Subcutaneous abdominal adipose tissue (tissue), 5 donors: ENCODE measurements around the gene NEU2.
"Not testable (repeated sequence)": the region's sequence is repeated elsewhere in the genome, so short reads cannot be mapped to it uniquely, and the experiment has no call there.

ENCODE experiments used
- H3K27ac ChIP-seq: one replicate; pipeline ENCODE4 v1.7.0; 2013; ENCODE audit warnings: low read depth, mild to moderate bottlenecking, inconsistent platforms, low read length, moderate library complexity
- H3K27me3 ChIP-seq, 5 donors: one replicate each; pipeline ENCODE4 v1.7.0; 2013; ENCODE audit warnings: low read length in 5 of 5, inconsistent platforms in 1 of 5; ENCODE audit not compliant: control insufficient read depth in 5 of 5, insufficient read depth in 4 of 5
- H3K36me3 ChIP-seq, 5 donors: one replicate each; pipeline ENCODE4 v1.7.0; 2013; ENCODE audit warnings: low read length in 5 of 5; ENCODE audit not compliant: control insufficient read depth in 5 of 5, insufficient read depth in 5 of 5
- H3K4me1 ChIP-seq, 5 donors: one replicate each; pipeline ENCODE4 v1.7.0; 2013; ENCODE audit warnings: low read length in 5 of 5, mild to moderate bottlenecking in 3 of 5, moderate library complexity in 1 of 5; ENCODE audit not compliant: control insufficient read depth in 5 of 5, insufficient read depth in 5 of 5
- H3K4me3 ChIP-seq, 5 donors: one replicate each; pipeline ENCODE4 v1.7.0; 2013; ENCODE audit warnings: low read length in 5 of 5, low read depth in 1 of 5
- H3K9ac ChIP-seq, 5 donors: one replicate each; pipeline ENCODE4 v1.7.0; 2013; ENCODE audit warnings: low read length in 5 of 5, mild to moderate bottlenecking in 4 of 5, moderate library complexity in 3 of 5
- H3K9me3 ChIP-seq, 5 donors: one replicate each; pipeline ENCODE4 v1.7.0; 2013; ENCODE audit warnings: low read length in 5 of 5; ENCODE audit not compliant: control insufficient read depth in 5 of 5
- donor health status: healthy.
- donor health status: healthy.
- donor health status: healthy.
- donor health status: healthy.
- donor health status: healthy.

NEU2 gene

GRCh38 chr2:233062946-233063268 lies 30.4 kb downstream of the NEU2 start:
- Histone ChIP-seq H3K9me3 (no peaks in the 10 kb centered on the region), H3K27me3 (peaks cover 0 to 4% (median 0%) of the 10 kb centered on the region in 5 donors), H3K4me1 (peaks cover 0 to 61% (median 41%) of the 10 kb centered on the region in 5 donors), H3K36me3 (peaks cover 0 to 4% (median 0%) of the 10 kb centered on the region in 5 donors), H3K4me3 (peak overlapping the region in 3 of 5 donors; percentile 17 to 76 (median 64)), H3K9ac (no peak overlapping the region), H3K27ac (no peak overlapping the region)

DNA sequence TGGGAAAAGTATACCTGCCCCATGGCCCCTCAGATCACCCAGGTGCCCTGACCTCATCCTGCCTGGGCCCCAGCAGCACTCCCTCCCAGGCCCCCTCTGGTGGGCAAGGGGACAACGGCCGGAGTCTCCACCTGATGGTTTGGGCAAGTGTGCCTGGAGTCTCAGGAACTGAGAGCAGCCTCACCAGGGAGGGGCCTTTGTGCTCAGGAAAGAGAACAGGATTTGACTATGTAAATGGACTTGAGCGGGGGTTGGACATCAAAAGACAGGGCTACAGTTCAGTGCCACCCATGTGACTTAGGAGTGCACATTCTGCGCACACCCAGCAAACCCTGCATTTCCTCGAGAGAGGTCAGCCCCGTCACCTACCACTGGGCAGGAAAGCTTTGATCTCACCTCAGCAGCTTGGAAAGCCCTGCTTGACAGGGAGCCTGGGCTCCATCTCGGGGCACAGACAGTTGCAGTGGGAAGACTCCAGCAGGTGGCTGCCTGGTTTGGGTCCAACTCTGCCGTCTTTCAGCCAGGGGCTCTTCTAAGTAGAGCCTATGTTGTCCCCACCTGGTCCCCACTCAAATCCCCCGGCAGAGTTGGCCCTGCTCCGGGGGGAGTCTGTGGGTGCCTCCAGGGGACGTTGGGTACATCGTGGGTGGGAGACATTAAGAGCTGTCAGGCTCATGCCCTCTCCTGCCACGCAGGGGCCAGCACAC lies 30.9 kb downstream of the NEU2 start:
- H3K4me3 ChIP-seq: peak overlapping the region in 3 of 5 donors; percentile 17 to 76 (median 64)
- H3K4me1 ChIP-seq: peaks cover 0 to 61% (median 41%) of the 10 kb centered on the region in 5 donors

GRCh38 chr2:233063976-233064411 lies 31.5 kb downstream of the NEU2 start:
- peaks cover 0 to 4% (median 0%) of the 10 kb centered on the region in 5 donors for H3K36me3 ChIP-seq
- no peak overlapping the region for H3K4me3 ChIP-seq
- no peak overlapping the region for H3K27ac ChIP-seq
- no peaks in the 10 kb centered on the region for H3K9me3 ChIP-seq
- peaks cover 0 to 4% (median 0%) of the 10 kb centered on the region in 5 donors for H3K27me3 ChIP-seq
- peaks cover 0 to 63% (median 44%) of the 10 kb centered on the region in 5 donors for H3K4me1 ChIP-seq
- H3K9ac ChIP-seq: no peak overlapping the region

More for the DNA sequence above, 30.9 kb downstream of the NEU2 start:
- Histone ChIP-seq H3K36me3 (peaks cover 0 to 4% (median 0%) of the 10 kb centered on the region in 5 donors), H3K27me3 (peaks cover 0 to 4% (median 0%) of the 10 kb centered on the region in 5 donors), H3K27ac (no peak overlapping the region), H3K9ac (no peak overlapping the region), H3K9me3 (no peaks in the 10 kb centered on the region)

GRCh38 chr2:233064530-233065199 lies 32.2 kb downstream of the NEU2 start:
- no peaks in the 10 kb centered on the region for H3K9me3 ChIP-seq
- H3K4me3 ChIP-seq: no peak overlapping the region
- H3K27me3 ChIP-seq: peaks cover 0 to 4% (median 0%) of the 10 kb centered on the region in 5 donors
- H3K27ac ChIP-seq: no peak overlapping the region
- H3K9ac ChIP-seq: no peak overlapping the region
- peaks cover 0 to 4% (median 0%) of the 10 kb centered on the region in 5 donors for H3K36me3 ChIP-seq
- peaks cover 0 to 57% (median 38%) of the 10 kb centered on the region in 5 donors for H3K4me1 ChIP-seq

DNA sequence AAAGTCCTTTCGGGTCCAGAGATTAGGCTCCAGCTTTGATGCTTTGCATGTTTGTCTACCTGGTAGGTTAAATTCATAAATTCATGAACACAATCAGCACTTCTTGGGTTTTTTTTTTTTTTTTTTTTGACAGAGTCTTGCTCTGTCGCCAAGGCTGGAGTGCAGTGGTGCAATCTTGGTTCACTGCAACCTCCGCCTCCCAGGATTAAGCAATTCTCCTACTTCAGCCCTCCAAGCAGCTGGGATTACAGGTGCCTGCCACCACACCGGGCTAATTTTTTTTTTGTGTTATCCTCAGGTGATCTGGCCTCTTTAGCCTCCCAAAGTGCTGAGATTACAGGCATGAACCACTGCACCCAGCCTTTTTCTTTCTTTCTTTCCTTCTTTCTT lies 32.7 kb downstream of the NEU2 start:
- not testable (repeated sequence) for H3K27ac ChIP-seq, H3K9ac ChIP-seq, H3K36me3 ChIP-seq, H3K4me3 ChIP-seq, H3K27me3 ChIP-seq, H3K9me3 ChIP-seq
- peaks cover 0 to 52% (median 38%) of the 10 kb centered on the region in 5 donors for H3K4me1 ChIP-seq

DNA sequence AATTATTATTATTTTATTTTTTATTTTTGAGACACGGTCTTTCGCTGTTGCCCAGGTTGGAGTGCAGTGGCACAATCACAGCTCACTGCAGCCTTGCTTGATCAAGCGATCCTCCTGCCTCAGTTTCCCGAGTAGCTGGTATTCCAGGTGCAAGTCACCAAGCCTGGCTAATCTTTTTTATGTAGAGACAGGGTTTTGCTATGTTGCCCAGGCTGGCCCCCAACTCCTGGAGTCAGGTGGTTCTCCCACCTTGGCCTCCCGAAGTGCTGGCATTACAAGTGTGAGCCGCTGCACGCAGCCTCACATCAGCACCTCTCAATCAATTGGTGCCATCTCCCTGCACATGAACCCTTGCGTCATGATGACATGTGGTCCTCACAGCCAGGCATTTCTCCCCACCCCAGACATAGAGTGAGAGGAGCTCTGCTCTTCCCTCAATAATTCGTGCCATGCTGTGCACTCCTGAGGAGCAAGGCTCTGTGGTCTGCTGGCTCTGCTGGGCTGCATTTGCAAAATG lies 33.5 kb downstream of the NEU2 start:
- H3K4me1 ChIP-seq: peaks cover 0 to 45% (median 38%) of the 10 kb centered on the region in 5 donors
- H3K27me3 ChIP-seq: no peaks in the 10 kb centered on the region
- no peak overlapping the region for H3K4me3 ChIP-seq
- no peak overlapping the region for H3K27ac ChIP-seq
- peaks cover 0 to 4% (median 0%) of the 10 kb centered on the region in 5 donors for H3K36me3 ChIP-seq
- H3K9ac ChIP-seq: no peak overlapping the region
- no peaks in the 10 kb centered on the region for H3K9me3 ChIP-seq

DNA sequence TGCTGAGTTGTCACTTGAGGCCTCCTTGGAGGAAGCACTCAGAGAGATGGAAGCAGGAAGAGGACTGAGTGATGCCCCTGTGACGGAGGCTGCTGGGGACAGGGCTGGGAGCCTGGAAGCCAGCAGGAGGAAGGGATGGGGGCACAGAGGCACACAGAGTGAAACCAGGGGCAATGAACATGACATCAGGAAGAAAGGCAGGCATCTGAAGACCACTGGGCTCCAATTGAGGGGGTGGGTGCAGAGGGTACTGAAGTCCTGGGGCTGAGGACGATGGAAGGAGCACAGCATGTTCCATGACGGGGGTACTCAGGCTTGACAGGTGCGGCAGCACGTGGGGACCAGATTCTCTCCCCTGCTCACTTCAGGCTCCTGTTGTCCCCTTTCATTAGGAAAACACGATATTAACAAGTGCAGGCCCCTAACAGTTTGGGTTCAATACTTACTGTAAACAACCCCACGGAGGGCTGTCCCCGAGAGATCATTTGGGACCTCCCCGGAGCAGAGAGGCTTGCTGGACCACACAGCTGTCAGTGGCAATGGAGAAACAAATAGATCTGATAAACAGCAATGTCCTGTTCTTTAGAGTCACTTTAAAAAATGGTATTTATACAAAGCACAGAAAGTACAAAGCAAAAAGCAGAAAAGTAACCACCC lies 36.4 kb downstream of the NEU2 start:
- Histone ChIP-seq H3K4me1 (peaks cover 0 to 18% (median 14%) of the 10 kb centered on the region in 5 donors), H3K27me3 (no peaks in the 10 kb centered on the region), H3K9ac (no peak overlapping the region), H3K27ac (no peak overlapping the region), H3K4me3 (no peak overlapping the region), H3K9me3 (peaks cover 0 to 9% (median 0%) of the 10 kb centered on the region in 5 donors), H3K36me3 (peaks cover 0 to 4% (median 0%) of the 10 kb centered on the region in 5 donors)

GRCh38 chr2:233072838-233073237 lies 40.4 kb downstream of the NEU2 start:
- Histone ChIP-seq H3K9me3 (peaks cover 0 to 9% (median 0%) of the 10 kb centered on the region in 5 donors), H3K9ac (no peak overlapping the region), H3K4me1 (peaks cover 0 to 35% (median 14%) of the 10 kb centered on the region in 5 donors), H3K4me3 (no peak overlapping the region), H3K27ac (no peak overlapping the region), H3K27me3 (no peaks in the 10 kb centered on the region), H3K36me3 (peaks cover 0 to 2% (median 0%) of the 10 kb centered on the region in 5 donors)

GRCh38 chr2:233074106-233074505 lies 41.6 kb downstream of the NEU2 start:
- Histone ChIP-seq H3K4me1 (peaks cover 0 to 32% (median 11%) of the 10 kb centered on the region in 5 donors), H3K9me3 (peaks cover 0 to 9% (median 0%) of the 10 kb centered on the region in 5 donors), H3K27me3 (no peaks in the 10 kb centered on the region), H3K4me3 (no peak overlapping the region), H3K36me3 (peaks cover 0 to 2% (median 0%) of the 10 kb centered on the region in 5 donors), H3K9ac (no peak overlapping the region), H3K27ac (no peak overlapping the region)
